Type B pancreatic cell (in vitro differentiated cells): ENCODE results near the gene PPP1CB. TPM values are rescaled to one million over a fixed set of nuclear protein-coding genes. Genes with fewer than 3 reads are reported as not detected.
A peak's percentile ranks its signal among the peaks of the same experiment; 100 is the strongest.
"Not testable (repeated sequence)": the region's sequence is repeated elsewhere in the genome, so short reads cannot be mapped to it uniquely, and the experiment has no call there.

ENCODE experiments used
- DNase-seq: peaks from one replicate; pipeline ENCODE4 v3.0.0; 2021; ENCODE audit warnings: mixed read lengths; ENCODE audit not compliant: unreplicated experiment; ENCODE audit errors: extremely low spot score
- H3K27ac Mint-ChIP-seq: 2 replicates; pipeline ENCODE4 v1.8.0; 2021; ENCODE audit warnings: mild to moderate bottlenecking, mixed read lengths
- H3K27me3 Mint-ChIP-seq: 2 replicates; pipeline ENCODE4 v1.8.0; 2021; ENCODE audit warnings: mixed read lengths
- H3K36me3 Mint-ChIP-seq: 2 replicates; pipeline ENCODE4 v1.8.0; 2021; ENCODE audit warnings: mixed read lengths
- H3K4me1 Mint-ChIP-seq: one replicate; pipeline ENCODE4 v1.8.0; 2021; ENCODE audit warnings: mixed read lengths; ENCODE audit not compliant: unreplicated experiment
- H3K4me3 Mint-ChIP-seq: 2 replicates; pipeline ENCODE4 v1.8.0; 2021; ENCODE audit warnings: mild to moderate bottlenecking, mixed read lengths
- H3K9me3 Mint-ChIP-seq: 2 replicates; pipeline ENCODE4 v1.8.0; 2021; ENCODE audit warnings: mixed read lengths
- total RNA-seq: library from RNA; stranded (reverse); gene quantifications from 2 replicates; pipeline ENCODE4 v1.2.1, GENCODE V29; 2021; ENCODE audit warnings: low replicate concordance
- TF ChIP-seq, protein P1 (sequence below): fragments of 200-600 bp; sonication (generic); conservative IDR thresholded peaks from 2 replicates; pipeline ENCODE4 v1.5.0; 2021; ENCODE audit warnings: antibody characterized with exemption, mild to moderate bottlenecking

Gene PPP1CB
- total RNA-seq, 1 donor from 2014 or later: 227 TPM

- no peak overlapping the region for H3K27ac Mint-ChIP-seq
These were observed 26.8 kb downstream of the PPP1CB start for GRCh38 chr2:28778392-28778791.

DNA sequence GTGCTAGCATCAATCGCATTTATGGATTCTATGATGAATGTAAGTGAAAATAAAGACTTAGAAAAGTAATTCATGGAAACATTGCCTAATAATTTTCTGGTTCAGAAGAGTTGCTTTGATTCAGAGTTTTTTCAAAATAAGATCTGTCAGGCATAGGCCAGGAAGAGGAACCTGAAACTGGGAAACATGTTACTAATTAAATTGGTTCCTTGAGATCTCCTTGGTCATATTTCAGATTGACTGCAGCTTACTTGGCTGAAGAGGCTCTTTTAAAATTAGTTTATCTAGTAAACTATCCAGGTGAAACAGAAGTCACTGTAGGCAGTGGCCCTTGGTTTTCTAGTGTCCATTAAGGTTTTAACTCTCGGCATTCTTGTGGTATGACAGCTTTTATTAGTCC is 27.4 kb downstream of the PPP1CB start:
- H3K4me3 Mint-ChIP-seq: no peak overlapping the region
- peaks cover 6% of the 10 kb centered on the region for H3K4me1 Mint-ChIP-seq
- DNase-seq: no peak
- no peaks in the 10 kb centered on the region for H3K27me3 Mint-ChIP-seq
- H3K9me3 Mint-ChIP-seq: no peaks in the 10 kb centered on the region
- TF ChIP-seq, protein P1, sequence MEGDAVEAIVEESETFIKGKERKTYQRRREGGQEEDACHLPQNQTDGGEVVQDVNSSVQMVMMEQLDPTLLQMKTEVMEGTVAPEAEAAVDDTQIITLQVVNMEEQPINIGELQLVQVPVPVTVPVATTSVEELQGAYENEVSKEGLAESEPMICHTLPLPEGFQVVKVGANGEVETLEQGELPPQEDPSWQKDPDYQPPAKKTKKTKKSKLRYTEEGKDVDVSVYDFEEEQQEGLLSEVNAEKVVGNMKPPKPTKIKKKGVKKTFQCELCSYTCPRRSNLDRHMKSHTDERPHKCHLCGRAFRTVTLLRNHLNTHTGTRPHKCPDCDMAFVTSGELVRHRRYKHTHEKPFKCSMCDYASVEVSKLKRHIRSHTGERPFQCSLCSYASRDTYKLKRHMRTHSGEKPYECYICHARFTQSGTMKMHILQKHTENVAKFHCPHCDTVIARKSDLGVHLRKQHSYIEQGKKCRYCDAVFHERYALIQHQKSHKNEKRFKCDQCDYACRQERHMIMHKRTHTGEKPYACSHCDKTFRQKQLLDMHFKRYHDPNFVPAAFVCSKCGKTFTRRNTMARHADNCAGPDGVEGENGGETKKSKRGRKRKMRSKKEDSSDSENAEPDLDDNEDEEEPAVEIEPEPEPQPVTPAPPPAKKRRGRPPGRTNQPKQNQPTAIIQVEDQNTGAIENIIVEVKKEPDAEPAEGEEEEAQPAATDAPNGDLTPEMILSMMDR: no peak
- peaks cover 22% of the 10 kb centered on the region for H3K36me3 Mint-ChIP-seq
- no peak overlapping the region for H3K27ac Mint-ChIP-seq

More at GRCh38 chr2:28778392-28778791, 26.8 kb downstream of the PPP1CB start:
- no peak for DNase-seq
- peaks cover 22% of the 10 kb centered on the region for H3K36me3 Mint-ChIP-seq
- H3K27me3 Mint-ChIP-seq: no peaks in the 10 kb centered on the region
- TF ChIP-seq, protein P1: no peak
- peaks cover 6% of the 10 kb centered on the region for H3K4me1 Mint-ChIP-seq
- no peak overlapping the region for H3K4me3 Mint-ChIP-seq
- H3K9me3 Mint-ChIP-seq: no peaks in the 10 kb centered on the region

DNA sequence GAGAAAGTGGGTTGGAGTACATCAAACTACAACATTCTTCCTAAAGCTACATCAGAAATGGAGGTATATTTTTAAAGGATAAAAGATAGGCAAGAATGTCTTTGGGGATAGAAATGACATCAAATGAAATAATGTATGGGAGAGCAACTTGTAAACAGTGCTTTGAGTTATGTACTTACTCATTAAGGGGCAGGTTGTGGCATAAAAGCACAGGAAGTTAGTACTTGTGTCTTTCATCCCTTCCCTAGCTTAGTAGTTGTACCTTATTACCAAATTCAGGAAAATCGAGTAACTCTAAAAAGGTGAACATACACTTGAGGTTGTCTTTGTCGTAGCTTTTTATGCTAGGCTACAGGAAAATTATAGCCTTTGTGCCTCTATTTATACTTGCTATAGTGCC is 28.9 kb downstream of the PPP1CB start:
- peaks cover 5% of the 10 kb centered on the region for H3K4me1 Mint-ChIP-seq
- no peaks in the 10 kb centered on the region for H3K27me3 Mint-ChIP-seq
- DNase-seq: no peak
- no peaks in the 10 kb centered on the region for H3K9me3 Mint-ChIP-seq
- H3K4me3 Mint-ChIP-seq: no peak overlapping the region
- no peak overlapping the region for H3K27ac Mint-ChIP-seq
- H3K36me3 Mint-ChIP-seq: peaks cover 22% of the 10 kb centered on the region
- TF ChIP-seq, protein P1: no peak

GRCh38 chr2:28782423-28782822 is 30.8 kb downstream of the PPP1CB start:
- H3K4me1 Mint-ChIP-seq: no peaks in the 10 kb centered on the region
- no peak overlapping the region for H3K27ac Mint-ChIP-seq
- TF ChIP-seq, protein P1: no peak
- no peaks in the 10 kb centered on the region for H3K9me3 Mint-ChIP-seq
- peaks cover 25% of the 10 kb centered on the region for H3K36me3 Mint-ChIP-seq
- no peak overlapping the region for H3K4me3 Mint-ChIP-seq
- DNase-seq: no peak
- H3K27me3 Mint-ChIP-seq: no peaks in the 10 kb centered on the region

DNA sequence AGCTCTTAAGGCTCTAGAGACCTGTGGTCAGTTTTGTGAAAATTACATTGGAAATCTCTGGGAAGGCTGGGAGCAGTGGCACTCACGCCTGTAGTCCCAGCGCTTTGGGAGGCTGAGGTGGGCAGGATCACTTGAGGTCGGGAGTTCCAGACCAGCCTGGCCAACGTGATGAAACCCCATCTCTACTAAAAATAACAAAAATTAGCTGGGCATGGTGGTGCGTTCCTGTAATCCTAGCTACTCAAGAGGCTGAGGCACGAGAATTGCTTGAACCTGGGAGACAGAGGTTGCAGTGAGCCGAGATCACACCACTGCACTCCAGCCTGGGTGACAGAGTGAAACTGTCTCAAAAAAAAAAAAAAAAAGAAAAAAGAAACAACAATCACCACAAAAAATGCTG is 32.9 kb downstream of the PPP1CB start:
- H3K4me3 Mint-ChIP-seq, H3K27me3 Mint-ChIP-seq, H3K9me3 Mint-ChIP-seq, DNase-seq, H3K27ac Mint-ChIP-seq, H3K4me1 Mint-ChIP-seq: not testable (repeated sequence)
- peaks cover 32% of the 10 kb centered on the region for H3K36me3 Mint-ChIP-seq

DNA sequence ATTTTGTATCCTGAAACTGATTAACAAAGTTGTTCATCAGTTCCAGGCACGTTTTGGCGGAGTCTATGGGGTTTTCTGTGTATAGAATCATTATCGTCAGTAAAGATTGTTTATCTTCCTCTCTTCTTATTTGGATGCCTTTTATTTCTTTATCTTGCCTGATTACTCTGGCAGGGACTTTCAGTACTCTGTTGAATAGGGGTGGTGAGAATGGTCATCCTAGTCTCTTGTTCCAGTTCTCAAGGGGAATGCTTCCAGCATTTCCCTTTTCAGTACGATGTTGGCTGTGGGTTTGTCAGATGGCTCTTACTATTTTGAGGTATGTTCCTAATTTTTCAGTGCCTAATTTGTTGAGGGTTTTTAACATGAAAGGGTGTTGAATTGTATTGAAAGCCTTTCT is 45.0 kb downstream of the PPP1CB start:
- Mint-ChIP-seq H3K4me1 (no peaks in the 10 kb centered on the region), H3K9me3 (peaks cover 7% of the 10 kb centered on the region), H3K36me3 (peaks cover 68% of the 10 kb centered on the region), H3K4me3 (no peak overlapping the region), H3K27ac (peak overlapping the region; percentile 0), H3K27me3 (no peaks in the 10 kb centered on the region)
- DNase-seq: no peak
- TF ChIP-seq, protein P1: no peak
